ENCODE data around the gene CEP170B.
A peak's percentile ranks its signal among the peaks of the same experiment; 100 is the strongest.

Gene CEP170B

GRCh38 chr14:104863131-104863862, 1.8 kb upstream of the CEP170B start:
- TF ChIP-seq POLR2AphosphoS5 (IDR thresholded peaks at IDR 0.05; ENCODE audit: borderline replicate concordance, low read depth, low read length) = no peak
- TF ChIP-seq FOXP2 (optimal IDR thresholded peaks at IDR 0.05; ENCODE audit: control extremely low read depth, extremely low read length, insufficient read depth) = no peak
- TF ChIP-seq EZH2 (IDR thresholded peaks at IDR 0.05) = no peak
- H3K9me3 ChIP-seq (ENCODE audit: low read depth, low read length) = no peaks in the 10 kb centered on the region
- H3K36me3 ChIP-seq (ENCODE audit: insufficient read depth, low read length) = no peaks in the 10 kb centered on the region
- H3K4me3 ChIP-seq = no peak overlapping the region
- DNase-seq (ENCODE audit: low read depth, low spot score) = no peak
- no peak overlapping the region for H3K27ac ChIP-seq
- H3K9ac ChIP-seq (ENCODE audit: insufficient read length) = no peak overlapping the region

GRCh38 chr14:104863923-104864266, 1.2 kb upstream of the CEP170B start:
- no peak overlapping the region for H3K27ac ChIP-seq
- DNase-seq (ENCODE audit: low read depth, low spot score) = no peak
- no peak overlapping the region for H3K9ac ChIP-seq (ENCODE audit: insufficient read length)
- H3K4me3 ChIP-seq = no peak overlapping the region
- TF ChIP-seq FOXP2 (optimal IDR thresholded peaks at IDR 0.05; ENCODE audit: control extremely low read depth, extremely low read length, insufficient read depth) (no peak), POLR2AphosphoS5 (IDR thresholded peaks at IDR 0.05; ENCODE audit: borderline replicate concordance, low read depth, low read length) (no peak), EZH2 (IDR thresholded peaks at IDR 0.05) (no peak)
- H3K36me3 ChIP-seq (ENCODE audit: insufficient read depth, low read length) = no peaks in the 10 kb centered on the region
- no peaks in the 10 kb centered on the region for H3K9me3 ChIP-seq (ENCODE audit: low read depth, low read length)

- DNase-seq (ENCODE audit: low read depth, low spot score) = no peak
- Histone ChIP-seq H3K9ac (ENCODE audit: insufficient read length) (no peak overlapping the region), H3K36me3 (ENCODE audit: insufficient read depth, low read length) (no peaks in the 10 kb centered on the region), H3K9me3 (ENCODE audit: low read depth, low read length) (no peaks in the 10 kb centered on the region), H3K27ac (no peak overlapping the region), H3K4me3 (peak overlapping the region; percentile 69)
- no peak for TF ChIP-seq POLR2AphosphoS5 (IDR thresholded peaks at IDR 0.05; ENCODE audit: borderline replicate concordance, low read depth, low read length)
- no peak for TF ChIP-seq EZH2 (IDR thresholded peaks at IDR 0.05)
- no peak for TF ChIP-seq FOXP2 (optimal IDR thresholded peaks at IDR 0.05; ENCODE audit: control extremely low read depth, extremely low read length, insufficient read depth)
These were observed 594 bp upstream of the CEP170B start for GRCh38 chr14:104864267-104865080.

- peak overlapping the region; percentile 68 for H3K4me3 ChIP-seq
- TF ChIP-seq POLR2AphosphoS5 (IDR thresholded peaks at IDR 0.05; ENCODE audit: borderline replicate concordance, low read depth, low read length) = no peak
- no peak for TF ChIP-seq EZH2 (IDR thresholded peaks at IDR 0.05)
- TF ChIP-seq FOXP2 (optimal IDR thresholded peaks at IDR 0.05; ENCODE audit: control extremely low read depth, extremely low read length, insufficient read depth) = no peak
- H3K9me3 ChIP-seq (ENCODE audit: low read depth, low read length) = no peaks in the 10 kb centered on the region
- H3K36me3 ChIP-seq (ENCODE audit: insufficient read depth, low read length) = no peaks in the 10 kb centered on the region
- no peak overlapping the region for H3K9ac ChIP-seq (ENCODE audit: insufficient read length)
- H3K27ac ChIP-seq = no peak overlapping the region
- DNase-seq (ENCODE audit: low read depth, low spot score) = no peak
These were observed 768 bp downstream of the CEP170B start for GRCh38 chr14:104865631-104866441.

- TF ChIP-seq FOXP2 (optimal IDR thresholded peaks at IDR 0.05; ENCODE audit: control extremely low read depth, extremely low read length, insufficient read depth) = no peak
- no peak for TF ChIP-seq POLR2AphosphoS5 (IDR thresholded peaks at IDR 0.05; ENCODE audit: borderline replicate concordance, low read depth, low read length)
- no peak for TF ChIP-seq EZH2 (IDR thresholded peaks at IDR 0.05)
- no peak for DNase-seq (ENCODE audit: low read depth, low spot score)
- H3K27ac ChIP-seq = no peak overlapping the region
- no peak overlapping the region for H3K4me3 ChIP-seq
- no peak overlapping the region for H3K9ac ChIP-seq (ENCODE audit: insufficient read length)
- no peaks in the 10 kb centered on the region for H3K9me3 ChIP-seq (ENCODE audit: low read depth, low read length)
- H3K36me3 ChIP-seq (ENCODE audit: insufficient read depth, low read length) = no peaks in the 10 kb centered on the region
These were observed 1.6 kb downstream of the CEP170B start for GRCh38 chr14:104866451-104867370.

- H3K36me3 ChIP-seq (ENCODE audit: insufficient read depth, low read length) = no peaks in the 10 kb centered on the region
- no peak for DNase-seq (ENCODE audit: low read depth, low spot score)
- H3K4me3 ChIP-seq = no peak overlapping the region
- TF ChIP-seq POLR2AphosphoS5 (IDR thresholded peaks at IDR 0.05; ENCODE audit: borderline replicate concordance, low read depth, low read length) (no peak), EZH2 (IDR thresholded peaks at IDR 0.05) (no peak), FOXP2 (optimal IDR thresholded peaks at IDR 0.05; ENCODE audit: control extremely low read depth, extremely low read length, insufficient read depth) (no peak)
- no peaks in the 10 kb centered on the region for H3K9me3 ChIP-seq (ENCODE audit: low read depth, low read length)
- no peak overlapping the region for H3K9ac ChIP-seq (ENCODE audit: insufficient read length)
- no peak overlapping the region for H3K27ac ChIP-seq
These were observed 2.4 kb downstream of the CEP170B start for GRCh38 chr14:104867371-104868059.
